Activated T-helper 17 cell treated with anti-CD3 and anti-CD28 coated beads, Interleukin-2, amount 50 U/mL, for 72 hours (primary cell): ENCODE measurements around the gene MAPK7. TPM values are rescaled to one million over a fixed set of nuclear protein-coding genes. Genes with fewer than 3 reads are reported as not detected.

ENCODE experiments used
- ATAC-seq: fragments of 150-1000 bp; cut with Tn5 transposase; replicated peaks from 2 replicates; pipeline ENCODE4 v1.10.0; 2021; ENCODE audit warnings: mild to moderate bottlenecking, moderate library complexity
- H3K27ac Mint-ChIP-seq: one replicate; pipeline ENCODE4 v1.8.0; 2022; ENCODE audit warnings: mixed read lengths
- H3K27me3 Mint-ChIP-seq: one replicate; pipeline ENCODE4 v1.8.0; 2022; ENCODE audit warnings: mixed read lengths
- H3K36me3 Mint-ChIP-seq: one replicate; pipeline ENCODE4 v1.8.0; 2022; ENCODE audit warnings: low read depth, mild to moderate bottlenecking, mixed read lengths
- H3K4me1 Mint-ChIP-seq: one replicate; pipeline ENCODE4 v1.8.0; 2022; ENCODE audit warnings: mixed read lengths
- H3K4me3 Mint-ChIP-seq: one replicate; pipeline ENCODE4 v1.8.0; 2022; ENCODE audit warnings: mild to moderate bottlenecking, mixed read lengths
- H3K9me3 Mint-ChIP-seq: one replicate; pipeline ENCODE4 v1.8.0; 2022; ENCODE audit warnings: mixed read lengths
- total RNA-seq, 2 donors: library from RNA; stranded (reverse); gene quantifications; one replicate each; pipeline ENCODE4 v1.2.3, GENCODE V29; 2022

The MAPK7 gene
- total RNA-seq, 2 donors from 2014 or later: 22.1 to 39.3 TPM

DNA sequence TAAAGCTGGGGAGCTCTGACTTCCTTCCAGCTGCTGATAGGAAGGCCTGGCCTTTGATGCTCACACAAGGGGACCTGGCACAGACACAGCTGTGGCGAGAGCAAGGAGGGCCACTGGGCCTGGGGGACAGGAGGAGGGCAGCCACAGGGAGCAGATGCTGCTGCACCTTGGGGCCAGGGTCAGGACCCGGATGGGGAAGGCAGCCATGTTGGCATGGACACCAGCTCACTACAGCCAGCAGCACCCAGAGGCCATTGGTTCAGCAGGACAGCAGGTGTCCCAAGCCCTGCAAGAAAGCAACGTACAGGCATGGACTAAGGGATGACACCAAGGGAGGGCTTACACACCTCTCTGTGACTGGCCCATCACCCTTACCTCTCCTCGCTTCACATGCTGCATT is 24.7 kb downstream of the MAPK7 start:
- no peak overlapping the region for H3K4me3 Mint-ChIP-seq
- no peak overlapping the region for H3K27ac Mint-ChIP-seq
- no peak for ATAC-seq
- H3K36me3 Mint-ChIP-seq: no peaks in the 10 kb centered on the region
- H3K4me1 Mint-ChIP-seq: no peaks in the 10 kb centered on the region
- no peaks in the 10 kb centered on the region for H3K9me3 Mint-ChIP-seq
- no peaks in the 10 kb centered on the region for H3K27me3 Mint-ChIP-seq

DNA sequence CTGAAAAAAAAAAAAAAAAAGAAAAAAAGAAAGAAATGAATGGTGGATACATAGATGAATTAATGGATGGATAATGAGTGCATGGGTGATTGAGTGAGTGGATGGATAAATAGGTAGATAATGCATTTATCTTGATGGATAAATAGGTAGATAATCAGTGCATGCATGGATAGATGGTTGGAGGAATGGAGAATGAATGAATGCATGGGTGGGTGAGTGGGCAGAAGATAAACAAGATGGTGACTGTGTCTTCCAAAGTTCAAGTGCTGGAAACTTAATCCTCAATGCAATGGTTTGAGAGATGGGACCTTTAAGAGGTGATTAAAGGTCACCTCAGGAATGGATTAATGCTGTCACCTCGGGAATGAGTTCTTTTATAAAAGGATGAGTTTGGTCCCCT is 26.0 kb downstream of the MAPK7 start:
- H3K4me3 Mint-ChIP-seq: no peak overlapping the region
- H3K9me3 Mint-ChIP-seq: no peaks in the 10 kb centered on the region
- no peaks in the 10 kb centered on the region for H3K36me3 Mint-ChIP-seq
- no peak for ATAC-seq
- H3K4me1 Mint-ChIP-seq: no peaks in the 10 kb centered on the region
- no peaks in the 10 kb centered on the region for H3K27me3 Mint-ChIP-seq
- H3K27ac Mint-ChIP-seq: no peak overlapping the region

DNA sequence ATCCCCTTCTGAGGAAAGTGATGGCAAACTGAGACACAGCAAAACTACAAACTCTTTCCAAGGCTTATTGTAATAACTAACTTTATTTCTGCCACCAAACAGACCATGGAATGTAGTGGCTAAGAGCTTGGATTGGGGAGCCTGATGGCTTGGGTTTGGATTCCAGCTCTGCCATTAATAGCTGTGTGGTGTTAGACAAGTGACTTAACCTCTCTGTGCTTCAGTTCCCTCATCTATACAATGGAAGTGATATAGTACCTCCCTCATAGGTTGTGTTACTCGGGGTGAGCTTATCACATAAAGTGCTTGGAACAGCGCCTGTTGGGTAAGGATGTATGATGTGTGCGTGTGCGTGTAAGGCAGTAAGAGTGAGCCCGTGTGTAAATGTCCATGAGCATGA is 26.8 kb downstream of the MAPK7 start:
- Mint-ChIP-seq H3K4me3 (no peak overlapping the region), H3K9me3 (no peaks in the 10 kb centered on the region), H3K4me1 (no peaks in the 10 kb centered on the region), H3K27me3 (no peaks in the 10 kb centered on the region), H3K36me3 (no peaks in the 10 kb centered on the region), H3K27ac (no peak overlapping the region)
- ATAC-seq: no peak

DNA sequence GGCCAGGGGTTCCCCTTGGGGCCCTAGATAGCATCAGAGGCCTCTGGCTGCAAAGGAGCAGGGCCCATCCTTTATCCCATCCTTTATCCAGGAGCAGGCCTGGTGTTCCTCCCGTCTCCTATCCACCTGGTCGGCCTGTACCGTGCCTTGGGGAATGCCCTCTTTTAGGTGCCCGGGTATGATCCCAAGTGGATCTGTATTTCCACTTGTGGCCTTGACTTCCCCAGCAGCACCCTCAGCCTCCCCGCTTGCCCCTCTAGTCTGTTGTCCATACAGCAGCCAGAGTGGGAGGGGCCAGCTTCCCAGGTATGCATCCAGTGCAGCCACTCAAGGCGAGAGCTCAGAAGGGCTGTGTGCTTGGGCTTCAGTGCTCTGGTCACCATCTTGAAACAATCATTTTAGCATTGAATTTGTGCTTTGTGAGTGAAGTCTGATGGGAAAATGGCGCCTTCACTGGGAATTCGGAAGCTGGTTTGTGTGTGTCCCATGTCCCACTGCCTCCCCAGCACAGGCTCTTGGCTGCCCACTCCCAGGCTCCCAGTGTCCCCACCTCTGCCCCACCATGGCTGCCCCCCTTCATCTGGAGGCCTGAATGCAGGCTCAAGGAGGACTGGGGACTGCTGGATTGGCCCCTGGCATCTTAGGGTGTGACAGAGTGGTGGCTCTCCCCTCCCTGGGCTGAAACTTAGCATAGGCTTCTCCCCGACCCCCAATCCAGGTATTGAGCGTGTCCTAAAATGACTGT is 29.5 kb downstream of the MAPK7 start:
- Mint-ChIP-seq H3K27me3 (no peaks in the 10 kb centered on the region), H3K27ac (no peak overlapping the region), H3K36me3 (no peaks in the 10 kb centered on the region), H3K4me1 (no peaks in the 10 kb centered on the region), H3K4me3 (no peak overlapping the region), H3K9me3 (no peaks in the 10 kb centered on the region)
- ATAC-seq: no peak

DNA sequence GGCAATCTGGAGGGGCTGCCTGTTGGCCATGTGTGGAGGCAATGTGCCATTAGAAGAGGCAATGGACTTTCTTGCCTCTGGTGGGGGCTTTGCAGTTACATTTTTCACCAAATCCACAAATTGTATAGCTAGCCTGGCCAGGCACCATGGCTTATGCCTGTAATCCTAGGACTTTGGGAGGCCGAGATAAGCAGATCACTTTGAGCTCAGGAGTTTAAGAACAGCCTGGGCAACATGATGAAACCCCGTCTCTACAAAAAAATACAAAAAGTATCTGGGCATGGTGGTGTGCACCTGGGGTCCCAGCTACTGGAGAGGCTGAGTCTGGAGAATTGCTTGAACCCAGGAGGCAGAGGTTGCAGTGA is 30.0 kb downstream of the MAPK7 start:
- Mint-ChIP-seq H3K27ac (no peak overlapping the region), H3K4me3 (no peak overlapping the region), H3K4me1 (no peaks in the 10 kb centered on the region), H3K27me3 (no peaks in the 10 kb centered on the region), H3K36me3 (no peaks in the 10 kb centered on the region), H3K9me3 (no peaks in the 10 kb centered on the region)
- no peak for ATAC-seq

DNA sequence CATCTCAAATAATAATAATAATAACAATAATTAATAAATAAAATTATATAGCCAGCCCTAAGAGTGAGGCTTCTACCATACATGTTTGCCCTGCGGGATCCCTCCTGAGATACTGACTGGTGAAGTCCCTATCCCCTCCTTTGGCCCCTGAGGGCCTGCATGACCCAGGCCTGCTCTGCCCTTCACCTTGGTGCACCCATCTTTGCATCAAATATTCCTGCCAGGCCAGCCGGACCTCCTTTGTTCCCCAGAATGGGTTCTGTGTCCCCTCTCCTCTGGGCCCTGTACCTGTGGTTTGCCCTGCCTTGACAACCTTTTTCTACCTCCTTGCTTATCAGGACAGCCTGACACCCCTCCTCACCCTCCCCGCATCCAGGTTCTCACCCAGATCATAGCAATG is 30.8 kb downstream of the MAPK7 start:
- H3K27ac Mint-ChIP-seq: no peak overlapping the region
- H3K4me3 Mint-ChIP-seq: no peak overlapping the region
- H3K36me3 Mint-ChIP-seq: no peaks in the 10 kb centered on the region
- H3K9me3 Mint-ChIP-seq: no peaks in the 10 kb centered on the region
- no peak for ATAC-seq
- H3K4me1 Mint-ChIP-seq: no peaks in the 10 kb centered on the region
- no peaks in the 10 kb centered on the region for H3K27me3 Mint-ChIP-seq

DNA sequence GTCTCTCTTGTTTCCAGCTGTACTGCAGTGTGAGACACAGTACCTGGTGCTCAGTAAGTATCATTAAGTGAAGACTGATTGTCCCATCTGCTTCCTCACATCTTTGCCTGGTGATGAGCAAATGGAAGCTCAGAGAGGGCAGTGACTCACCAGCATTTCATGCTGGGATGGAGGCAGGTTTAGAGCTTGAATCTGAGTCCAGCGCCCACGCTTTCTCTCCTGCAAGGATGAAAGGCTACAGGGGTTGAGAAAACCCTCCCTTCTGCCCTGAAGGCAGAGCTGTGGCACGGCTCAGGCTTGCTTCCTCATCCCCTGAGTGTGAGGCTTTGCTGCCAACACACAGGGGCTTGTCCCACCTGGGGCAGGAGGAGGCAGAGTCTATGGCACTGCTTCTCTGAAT is 31.2 kb downstream of the MAPK7 start:
- ATAC-seq: peak; percentile 67
- Mint-ChIP-seq H3K27ac (no peak overlapping the region), H3K36me3 (no peaks in the 10 kb centered on the region), H3K4me1 (no peaks in the 10 kb centered on the region), H3K9me3 (no peaks in the 10 kb centered on the region), H3K4me3 (no peak overlapping the region), H3K27me3 (no peaks in the 10 kb centered on the region)

DNA sequence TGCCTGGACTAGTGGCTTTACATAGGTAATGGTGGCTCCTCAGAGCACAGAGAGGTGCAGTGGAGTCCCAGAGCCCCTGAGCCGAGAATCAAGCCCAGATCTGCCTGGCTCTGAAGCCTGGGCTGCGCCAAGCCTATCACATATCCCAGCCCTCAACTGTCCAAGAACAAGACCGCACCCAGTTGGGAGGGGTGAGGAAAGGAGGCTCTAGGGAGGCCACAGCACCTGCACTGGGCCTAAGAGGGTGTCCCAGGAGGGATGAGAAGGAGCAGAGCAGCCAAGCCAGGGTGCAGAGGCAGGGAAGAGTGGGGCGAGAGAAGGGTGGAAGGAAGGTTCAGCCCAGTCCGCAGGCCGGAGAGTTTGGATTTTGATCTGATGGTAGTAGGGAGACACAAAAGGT is 31.8 kb downstream of the MAPK7 start:
- Mint-ChIP-seq H3K27ac (peak overlapping the region; percentile 42), H3K36me3 (no peaks in the 10 kb centered on the region), H3K4me1 (no peaks in the 10 kb centered on the region), H3K4me3 (no peak overlapping the region), H3K9me3 (no peaks in the 10 kb centered on the region), H3K27me3 (no peaks in the 10 kb centered on the region)
- no peak for ATAC-seq

DNA sequence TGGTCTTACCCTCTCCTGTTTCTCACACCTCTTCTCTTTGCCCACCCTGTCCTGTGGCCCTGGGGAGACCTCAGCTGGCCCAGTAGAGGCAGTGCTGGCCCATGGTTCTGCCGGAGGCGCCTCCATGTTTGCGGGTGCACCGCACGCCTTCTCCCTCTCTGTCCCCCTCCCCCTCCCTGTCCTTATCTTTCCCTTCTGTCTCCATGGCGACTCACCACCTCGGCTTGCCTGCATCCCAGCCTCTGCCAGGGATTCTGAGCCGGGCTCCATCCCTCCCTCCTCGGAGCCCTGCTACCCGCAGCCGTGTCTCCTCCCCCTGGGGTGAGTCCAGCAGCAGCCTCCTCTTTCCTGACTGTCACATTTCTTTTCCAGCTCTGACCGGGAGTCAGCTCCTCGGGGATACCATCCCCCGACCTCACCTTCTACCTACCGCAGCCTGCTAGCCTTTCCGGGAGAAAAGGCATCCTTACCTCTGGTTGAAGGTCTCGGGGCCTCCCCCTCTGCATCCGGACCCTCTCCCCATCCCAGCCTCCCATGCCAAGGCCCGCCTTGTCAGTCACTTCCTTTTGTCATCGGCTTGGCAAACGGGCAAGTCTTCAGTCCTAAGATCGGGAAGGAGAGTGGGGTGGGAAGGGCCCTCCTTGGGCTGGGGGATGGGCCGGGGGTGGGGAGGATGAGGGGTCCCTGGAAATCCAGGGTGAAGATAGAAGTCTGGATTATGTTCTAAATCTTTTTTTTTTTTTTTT is 32.8 kb downstream of the MAPK7 start, which contains the start of gene RNF112:
TSS of gene RNF112 (plus strand) at position 358 of the 746 bp plus-strand sequence. CDS start at position 535, 177 bp downstream.
- Mint-ChIP-seq H3K27ac (peak within 1 kb of the TSS; percentile 42), H3K27me3 (no peaks in the 10 kb centered on the region), H3K9me3 (no peaks in the 10 kb centered on the region), H3K4me1 (no peaks in the 10 kb centered on the region), H3K4me3 (no peak within 1 kb of the TSS), H3K36me3 (no peaks in the 10 kb centered on the region)
- ATAC-seq: no peak

DNA sequence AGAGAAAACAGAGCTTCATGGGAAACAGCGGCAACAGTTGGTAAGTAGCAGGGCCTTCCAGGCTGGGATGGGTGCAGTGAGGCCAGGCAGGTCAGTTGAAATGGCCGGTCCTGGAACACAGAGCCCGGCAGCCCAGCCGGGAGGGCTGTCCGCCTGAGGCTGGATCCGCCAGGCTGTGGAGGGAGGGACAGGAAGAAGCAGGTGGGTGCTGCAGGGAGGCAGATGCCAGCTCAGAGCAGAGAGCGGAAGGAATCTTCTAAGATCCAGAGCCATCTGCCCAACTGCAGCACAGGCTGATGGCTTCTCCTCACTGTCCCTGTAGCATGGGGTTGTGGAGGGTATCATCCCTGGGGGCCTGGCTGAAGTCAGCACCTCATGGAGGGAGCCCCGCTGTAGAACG is 33.3 kb downstream of the MAPK7 start:
- no peaks in the 10 kb centered on the region for H3K36me3 Mint-ChIP-seq
- H3K4me1 Mint-ChIP-seq: no peaks in the 10 kb centered on the region
- ATAC-seq: no peak
- no peaks in the 10 kb centered on the region for H3K27me3 Mint-ChIP-seq
- H3K4me3 Mint-ChIP-seq: no peak overlapping the region
- no peak overlapping the region for H3K27ac Mint-ChIP-seq
- no peaks in the 10 kb centered on the region for H3K9me3 Mint-ChIP-seq

DNA sequence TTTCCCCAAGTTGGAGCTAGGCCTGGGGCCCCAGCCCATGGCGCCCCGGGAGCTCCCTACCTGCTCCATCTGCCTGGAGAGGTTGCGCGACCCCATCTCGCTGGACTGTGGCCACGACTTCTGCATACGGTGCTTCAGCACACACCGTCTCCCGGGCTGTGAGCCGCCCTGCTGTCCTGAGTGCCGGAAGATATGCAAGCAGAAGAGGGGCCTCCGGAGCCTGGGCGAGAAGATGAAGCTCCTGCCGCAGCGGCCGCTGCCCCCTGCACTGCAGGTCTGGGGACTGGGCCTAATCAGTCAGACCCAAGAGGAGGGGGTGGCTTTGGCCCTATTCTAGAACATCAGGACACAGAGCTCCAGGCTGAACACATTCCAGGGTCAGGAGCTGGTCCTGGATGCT is 34.2 kb downstream of the MAPK7 start:
- H3K4me3 Mint-ChIP-seq: no peak overlapping the region
- no peaks in the 10 kb centered on the region for H3K4me1 Mint-ChIP-seq
- no peaks in the 10 kb centered on the region for H3K9me3 Mint-ChIP-seq
- no peak overlapping the region for H3K27ac Mint-ChIP-seq
- no peaks in the 10 kb centered on the region for H3K36me3 Mint-ChIP-seq
- ATAC-seq: no peak
- H3K27me3 Mint-ChIP-seq: no peaks in the 10 kb centered on the region

DNA sequence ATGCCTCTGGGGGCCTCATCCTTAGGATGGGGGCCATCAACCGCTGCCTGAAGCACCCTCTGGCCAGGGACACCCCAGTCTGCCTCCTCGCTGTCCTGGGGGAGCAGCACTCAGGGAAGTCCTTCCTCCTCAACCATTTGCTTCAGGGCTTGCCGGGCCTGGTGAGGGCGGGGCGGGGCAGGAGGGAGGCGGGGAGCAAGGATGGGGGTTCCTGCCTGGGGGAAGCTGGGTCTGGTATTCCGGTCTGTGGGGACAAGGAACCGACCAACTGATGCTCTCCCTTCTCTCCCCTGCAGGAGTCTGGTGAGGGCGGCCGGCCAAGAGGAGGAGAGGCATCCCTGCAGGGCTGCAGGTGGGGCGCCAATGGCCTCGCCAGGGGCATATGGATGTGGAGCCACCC is 34.7 kb downstream of the MAPK7 start:
- H3K27ac Mint-ChIP-seq: no peak overlapping the region
- no peak for ATAC-seq
- H3K9me3 Mint-ChIP-seq: no peaks in the 10 kb centered on the region
- no peaks in the 10 kb centered on the region for H3K36me3 Mint-ChIP-seq
- H3K4me1 Mint-ChIP-seq: peaks cover 3% of the 10 kb centered on the region
- no peak overlapping the region for H3K4me3 Mint-ChIP-seq
- H3K27me3 Mint-ChIP-seq: no peaks in the 10 kb centered on the region

DNA sequence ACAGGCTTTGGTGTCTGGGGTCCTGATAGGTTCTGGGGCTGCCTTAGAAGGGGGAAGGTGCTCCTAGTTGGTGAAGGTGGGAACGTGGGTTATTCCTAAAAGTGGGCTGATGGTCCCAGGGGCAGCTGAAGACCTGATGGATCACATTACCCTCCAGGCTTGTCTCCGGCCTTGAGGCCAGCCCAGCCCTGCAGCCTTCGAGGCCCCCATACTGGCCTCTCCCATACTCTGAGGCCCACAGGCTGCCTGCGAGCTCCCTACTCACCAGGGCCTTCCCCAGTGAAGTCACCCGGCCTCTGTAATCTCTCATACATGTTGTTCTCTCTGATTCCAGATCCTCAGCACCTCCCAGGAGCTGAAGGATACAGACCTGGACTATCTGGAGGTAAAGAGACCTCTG is 35.5 kb downstream of the MAPK7 start:
- Mint-ChIP-seq H3K9me3 (no peaks in the 10 kb centered on the region), H3K4me3 (no peak overlapping the region), H3K27ac (no peak overlapping the region), H3K27me3 (no peaks in the 10 kb centered on the region), H3K36me3 (no peaks in the 10 kb centered on the region), H3K4me1 (peaks cover 11% of the 10 kb centered on the region)
- no peak for ATAC-seq

DNA sequence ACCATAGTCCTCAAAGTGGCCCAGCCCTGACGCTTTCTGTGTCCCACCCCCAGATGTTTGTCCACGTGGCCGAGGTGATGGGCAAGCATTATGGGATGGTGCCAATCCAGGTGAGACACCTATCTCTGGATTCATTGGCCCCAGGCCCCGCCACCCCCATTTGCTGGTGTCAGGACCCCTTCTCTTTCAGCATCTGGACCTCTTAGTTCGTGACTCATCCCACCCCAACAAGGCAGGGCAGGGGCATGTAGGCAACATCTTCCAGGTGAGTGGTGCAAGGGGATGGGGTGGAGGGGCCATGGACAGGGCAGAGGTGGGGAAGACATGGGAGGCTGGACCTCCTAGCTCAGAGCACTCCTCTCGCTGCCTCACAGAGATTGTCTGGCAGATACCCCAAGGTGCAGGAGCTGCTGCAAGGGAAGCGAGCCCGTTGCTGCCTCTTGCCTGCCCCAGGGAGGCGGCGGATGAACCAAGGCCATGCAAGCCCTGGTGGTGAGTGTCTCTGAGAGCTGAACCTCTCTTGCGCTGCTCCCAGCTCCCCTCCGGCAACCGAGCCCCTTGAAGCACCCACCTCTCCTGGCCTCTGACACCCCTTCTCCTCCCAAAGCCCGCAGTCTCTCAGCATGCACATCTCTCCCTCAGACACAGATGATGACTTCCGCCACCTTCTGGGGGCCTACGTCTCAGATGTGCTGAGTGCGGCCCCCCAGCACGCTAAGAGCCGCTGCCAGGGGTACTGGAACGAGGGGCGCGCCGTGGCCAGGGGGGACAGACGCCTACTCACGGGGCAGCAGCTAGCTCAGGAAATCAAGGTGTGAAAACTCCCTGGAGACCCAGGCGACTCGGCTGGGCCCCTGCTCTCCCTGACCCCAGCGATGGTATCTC is 36.3 kb downstream of the MAPK7 start:
- no peak overlapping the region for H3K27ac Mint-ChIP-seq
- no peak overlapping the region for H3K4me3 Mint-ChIP-seq
- H3K36me3 Mint-ChIP-seq: no peaks in the 10 kb centered on the region
- H3K27me3 Mint-ChIP-seq: no peaks in the 10 kb centered on the region
- ATAC-seq: no peak
- no peaks in the 10 kb centered on the region for H3K9me3 Mint-ChIP-seq
- peaks cover 14% of the 10 kb centered on the region for H3K4me1 Mint-ChIP-seq

DNA sequence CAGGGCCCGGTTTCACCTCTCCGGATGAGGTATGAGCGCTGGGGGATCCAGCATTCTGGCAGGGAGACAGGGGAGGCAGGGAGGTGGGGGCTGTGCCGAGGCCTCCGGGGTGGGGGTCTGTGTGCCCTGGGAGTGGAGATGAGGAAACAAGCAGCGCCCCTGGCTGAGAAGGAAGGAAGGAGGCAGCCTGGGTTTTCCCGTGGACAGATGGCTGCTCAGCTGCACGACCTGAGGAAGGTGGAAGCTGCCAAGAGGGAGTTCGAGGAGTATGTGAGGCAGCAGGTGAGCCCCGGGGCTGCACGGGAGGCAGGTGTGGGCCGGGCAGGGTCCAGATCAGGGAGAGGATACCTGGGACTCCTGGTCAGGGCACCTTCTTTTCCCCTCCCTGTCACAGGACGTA is 37.0 kb downstream of the MAPK7 start:
- Mint-ChIP-seq H3K4me1 (peaks cover 14% of the 10 kb centered on the region), H3K27ac (no peak overlapping the region), H3K9me3 (no peaks in the 10 kb centered on the region), H3K4me3 (no peak overlapping the region), H3K36me3 (no peaks in the 10 kb centered on the region), H3K27me3 (no peaks in the 10 kb centered on the region)
- no peak for ATAC-seq
